IMR-90 (cell line): ENCODE results near the gene CENPF. TPM values are rescaled to one million over a fixed set of nuclear protein-coding genes. Genes with fewer than 3 reads are reported as not detected.
A peak's percentile ranks its signal among the peaks of the same experiment; 100 is the strongest.

Source experiments
- ATAC-seq: fragments of 200-7000 bp; cut with Tn5 transposase; 2 replicates; pipeline ENCODE4 v1.9.1; 2020; ENCODE audit warnings: low read depth, mild to moderate bottlenecking, moderate library complexity
- BruUV-seq: library from RNA; stranded (reverse); fragments of 400-500 nt; replicated peaks from 2 replicates; lab custom pipeline; 2021; lab: Mats Ljungman, UMichigan
- CTCF ChIA-PET: fragments of 300-600 bp; formaldehyde crosslinking; extraction: SDS; loops from one replicate; lab custom pipeline; 2021; ENCODE audit warnings: antibody characterized with exemption; lab: Yijun Ruan, JAX
- POLR2A ChIA-PET: fragments of 300-600 bp; sonication (Branson Sonifier 250); formaldehyde crosslinking; loops from one replicate; lab custom pipeline; 2022; ENCODE audit warnings: antibody characterized with exemption; ENCODE audit not compliant: unreplicated experiment; lab: Charles Lee
- DNase-seq: peaks from one replicate; pipeline ENCODE4 v3.0.0; 2013
- H2AFZ ChIP-seq: replicated peaks from 2 replicates; pipeline ENCODE3; 2013; ENCODE audit warnings: low read length, mild to moderate bottlenecking; ENCODE audit not compliant: poor library complexity
- H2AK5ac ChIP-seq: 2 replicates; pipeline ENCODE4 v1.6.1; 2013; ENCODE audit warnings: low read depth, low read length, inconsistent platforms
- H2AK9ac ChIP-seq: replicated peaks from 2 replicates; pipeline ENCODE3; 2013; ENCODE audit warnings: mild to moderate bottlenecking, low read depth, low read length, moderate library complexity; ENCODE audit not compliant: poor library complexity
- H2BK120ac ChIP-seq: 2 replicates; pipeline ENCODE4 v1.6.1; 2013; ENCODE audit warnings: low read depth, low read length, inconsistent platforms
- H2BK15ac ChIP-seq: 3 replicates; pipeline ENCODE4 v1.6.1; 2013; ENCODE audit warnings: low read depth, low read length, inconsistent platforms
- H2BK20ac ChIP-seq: 2 replicates; pipeline ENCODE4 v1.6.1; 2013; ENCODE audit warnings: low read depth, mild to moderate bottlenecking, inconsistent platforms, low read length, moderate library complexity
- H2BK5ac ChIP-seq: 2 replicates; pipeline ENCODE4 v1.6.1; 2013; ENCODE audit warnings: mild to moderate bottlenecking, low read depth, low read length, inconsistent platforms; ENCODE audit not compliant: poor library complexity, severe bottlenecking
- H3K14ac ChIP-seq: replicated peaks from 2 replicates; pipeline ENCODE4 v1.6.1; 2013; ENCODE audit warnings: low read depth, low read length, inconsistent platforms
- H3K18ac ChIP-seq: 2 replicates; pipeline ENCODE4 v1.6.1; 2013; ENCODE audit warnings: low read depth, low read length, control low read depth
- H3K23ac ChIP-seq: 2 replicates; pipeline ENCODE4 v1.6.1; 2013; ENCODE audit warnings: low read depth, low read length, inconsistent platforms
- H3K27ac ChIP-seq: 2 replicates; pipeline ENCODE4 v1.5.1; 2013; ENCODE audit warnings: mild to moderate bottlenecking, control low read depth, low read length; ENCODE audit not compliant: insufficient read depth
- H3K27me3 ChIP-seq: 2 replicates; pipeline ENCODE4 v1.6.1; 2013; ENCODE audit warnings: low read length; ENCODE audit not compliant: control insufficient read depth, insufficient read depth
- H3K36me3 ChIP-seq: 2 replicates; pipeline ENCODE4 v1.6.1; 2013; ENCODE audit warnings: low read length, mixed read lengths; ENCODE audit not compliant: control insufficient read depth, insufficient read depth
- H3K4ac ChIP-seq: 2 replicates; pipeline ENCODE4 v1.6.1; 2013; ENCODE audit warnings: low read depth, low read length, inconsistent platforms
- H3K4me1 ChIP-seq: 2 replicates; pipeline ENCODE4 v1.6.1; 2013; ENCODE audit warnings: low read length, mixed read lengths; ENCODE audit not compliant: control insufficient read depth, insufficient read depth
- H3K4me2 ChIP-seq: 2 replicates; pipeline ENCODE4 v1.6.1; 2013; ENCODE audit warnings: low read depth, mild to moderate bottlenecking, control low read depth, low read length, moderate library complexity
- H3K4me3 ChIP-seq: 2 replicates; pipeline ENCODE4 v1.5.1; 2013; ENCODE audit warnings: low read depth, mild to moderate bottlenecking, control low read depth, low read length, moderate library complexity; ENCODE audit not compliant: insufficient read depth
- H3K56ac ChIP-seq: 2 replicates; pipeline ENCODE4 v1.6.1; 2013; ENCODE audit warnings: low read length, inconsistent platforms; ENCODE audit not compliant: insufficient read depth; ENCODE audit errors: extremely low read depth
- H3K79me1 ChIP-seq, 2 experiments: 2 replicates each; pipeline ENCODE4 v1.6.1; 2013; ENCODE audit warnings: low read length in 2 of 2, inconsistent platforms in 1 of 2, low read depth in 1 of 2
- H3K9ac ChIP-seq: 2 replicates; pipeline ENCODE4 v1.6.1; 2013; ENCODE audit warnings: low read depth, low read length, control low read depth
- H3K9me1 ChIP-seq: 2 replicates; pipeline ENCODE4 v1.6.1; 2013; ENCODE audit warnings: low read length, inconsistent platforms; ENCODE audit not compliant: insufficient read depth
- H3K9me3 ChIP-seq: 2 replicates; pipeline ENCODE4 v1.6.1; 2013; ENCODE audit warnings: low read length; ENCODE audit not compliant: control insufficient read depth, insufficient read depth
- H4K20me1 ChIP-seq: 2 replicates; pipeline ENCODE4 v1.6.1; 2013; ENCODE audit warnings: low read length, inconsistent platforms; ENCODE audit not compliant: insufficient read depth
- H4K5ac ChIP-seq: 2 replicates; pipeline ENCODE4 v1.6.1; 2013; ENCODE audit warnings: mild to moderate bottlenecking, low read depth, low read length, control low read depth
- H4K8ac ChIP-seq, 2 experiments: 2 replicates each; pipeline ENCODE4 v1.6.1; 2013; ENCODE audit warnings: low read depth in 2 of 2, low read length in 2 of 2, control low read depth in 1 of 2, inconsistent platforms in 1 of 2
- H4K91ac ChIP-seq: 2 replicates; pipeline ENCODE4 v1.6.1; 2013; ENCODE audit warnings: low read depth, low read length, inconsistent platforms; ENCODE audit not compliant: insufficient read depth
- BHLHE40 ChIP-seq: fragments of 150-350 bp; IDR thresholded peaks from 2 replicates; pipeline ENCODE4 v1.6.1; 2016; ENCODE audit warnings: mild to moderate bottlenecking, low read depth, low read length
- CEBPB ChIP-seq: IDR thresholded peaks from 2 replicates; pipeline ENCODE4 v1.6.1; 2012; ENCODE audit warnings: low read depth, low read length, improper control_type of control experiment
- CHD1 ChIP-seq: IDR thresholded peaks from 2 replicates; pipeline ENCODE4 v1.6.1; 2012; ENCODE audit warnings: low read depth, low read length, improper control_type of control experiment
- ELK1 ChIP-seq: fragments of 150-350 bp; IDR thresholded peaks from 2 replicates; pipeline ENCODE4 v1.6.1; 2016; ENCODE audit warnings: low read depth, mild to moderate bottlenecking, low read length, moderate library complexity, borderline replicate concordance
- MAFK ChIP-seq: IDR thresholded peaks from 2 replicates; pipeline ENCODE4 v1.6.1; 2012; ENCODE audit warnings: low read depth, low read length, improper control_type of control experiment
- MAZ ChIP-seq: IDR thresholded peaks from 2 replicates; pipeline ENCODE4 v1.6.1; 2012; ENCODE audit warnings: low read depth, mild to moderate bottlenecking, low read length, improper control_type of control experiment, moderate library complexity, borderline replicate concordance
- NFE2L2 ChIP-seq: fragments of 150-350 bp; IDR thresholded peaks from 2 replicates; pipeline ENCODE4 v1.6.1; 2016; ENCODE audit warnings: low read depth, mild to moderate bottlenecking, low read length
- POLR2A ChIP-seq: IDR thresholded peaks from 2 replicates; pipeline ENCODE4 v1.6.1; 2012; ENCODE audit warnings: mild to moderate bottlenecking, low read depth, low read length
- RAD21 ChIP-seq: IDR thresholded peaks from 2 replicates; pipeline ENCODE4 v1.6.1; 2012; ENCODE audit warnings: low read length, improper control_type of control experiment
- RCOR1 ChIP-seq: IDR thresholded peaks from 2 replicates; pipeline ENCODE4 v1.6.1; 2012; ENCODE audit warnings: mild to moderate bottlenecking, low read length, improper control_type of control experiment; ENCODE audit not compliant: insufficient replicate concordance
- RFX5 ChIP-seq: IDR thresholded peaks from 2 replicates; pipeline ENCODE4 v1.8.0; 2012; ENCODE audit warnings: low read depth, mild to moderate bottlenecking, low read length, moderate library complexity
- SMC3 ChIP-seq: fragments of 150-350 bp; IDR thresholded peaks from 2 replicates; pipeline ENCODE4 v1.6.1; 2016; ENCODE audit warnings: low read depth, mild to moderate bottlenecking, antibody characterized with exemption, low read length, moderate library complexity
- WGBS, 2 experiments: methylation state at CpG; one replicate each; pipeline versions ENCODE4 v1.1.5 to v1.1.7; 2013; ENCODE audit warnings: missing lambda C conversion rate in 2 of 2; ENCODE audit not compliant: insufficient read length in 1 of 2; ENCODE audit errors: extremely low coverage in 2 of 2; 5-methylcytosine and 5-hydroxymethylcytosine counted together
- dilution Hi-C: fragments of 300-500 bp; cut with HindIII; formaldehyde crosslinking; loops from one replicate; pipeline ENCODE4 v1.14.3; 2018; ENCODE audit warnings: low sequenced_read_pairs; ENCODE audit not compliant: unreplicated experiment
- in situ Hi-C: fragments of 300-500 bp; cut with MboI; formaldehyde crosslinking; loops from 3 replicates; pipeline ENCODE4 v1.14.3; 2019; ENCODE audit warnings: low sequenced_read_pairs, inconsistent platforms, mixed read lengths
- intact Hi-C: fragments of 100-400 bp; cut with micrococcal nuclease; formaldehyde crosslinking; loops from 2 replicates; pipeline ENCODE4 v1.10.0; 2022
- polyA plus RNA-seq, 3 experiments: library from polyadenylated mRNA; depleted of rRNA; stranded (reverse); fragments of >200 nt; gene quantifications; 2 replicates each; pipeline ENCODE4 v1.2.3, GENCODE V29; 2012; ENCODE audit warnings: low replicate concordance in 1 of 3
- total RNA-seq: library from RNA; depleted of rRNA; stranded (reverse); fragments of >200 nt; gene quantifications from 2 replicates; pipeline ENCODE4 v1.2.3, GENCODE V29; 2012
- TF ChIP-seq, protein P1 (sequence below): conservative IDR thresholded peaks from 2 replicates; pipeline ENCODE4 v1.5.1; 2012; ENCODE audit warnings: mild to moderate bottlenecking, low read depth, low read length, improper control_type of control experiment
- TF ChIP-seq, protein P2 (sequence below): fragments of 150-350 bp; IDR thresholded peaks from 2 replicates; pipeline ENCODE4 v1.6.1; 2017; ENCODE audit warnings: mild to moderate bottlenecking, antibody characterized with exemption, low read length, low read depth

CENPF gene
- total and polyA plus RNA-seq, 2 of the 4 experiments (the other 2 are of a cell fraction) = 20.9 to 51.8 TPM

DNA sequence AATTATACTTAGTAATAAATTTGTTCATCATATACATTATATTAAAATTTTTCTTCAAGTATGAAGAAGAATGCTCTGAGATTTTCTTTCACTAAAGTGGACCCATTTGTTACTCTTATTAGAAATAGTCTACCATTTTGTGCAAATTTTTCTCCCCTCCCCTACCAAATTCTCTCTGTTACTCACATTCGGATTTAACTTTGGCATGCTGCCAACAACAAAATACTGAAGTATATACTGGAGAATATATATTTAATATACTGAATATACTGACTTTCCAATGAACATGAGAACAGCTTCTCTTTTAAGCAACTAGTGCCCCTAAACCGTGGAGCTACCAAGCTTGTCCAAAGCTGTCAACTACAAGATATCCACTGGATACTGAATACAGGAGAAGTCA is 57.2 kb downstream of the CENPF start:
- in situ Hi-C loops = loop anchor here (5.0 kb wide), 1 partner anchor 487 kb away; no protein-coding TSS in a partner anchor
- Histone ChIP-seq H3K4me2 (peak overlapping the region; percentile 46; the same call in 1 of the 2 replicates), H2BK20ac (peak overlapping the region; percentile 49), H3K56ac (no peak overlapping the region), H3K9ac (no peak overlapping the region), H3K18ac (peak overlapping the region; percentile 91), H2BK5ac (peak overlapping the region; percentile 63), H3K27ac (peak overlapping the region; percentile 70; the same call in 1 of the 2 replicates), H3K36me3 (peaks cover 7% of the 10 kb centered on the region; the same call in 1 of the 2 replicates), H2AFZ (no peak overlapping the region), H2BK15ac (peak overlapping the region; percentile 38; the same call in 1 of the 3 replicates), H3K9me3 (no peaks in the 10 kb centered on the region), H3K27me3 (no peaks in the 10 kb centered on the region), H4K5ac (peak overlapping the region; percentile 47; the same call in 1 of the 2 replicates), H2AK5ac (0 out of 2 replicates have a peak overlapping the region, but pooled peaks have one; percentile 5), H3K4me1 (peaks cover 5% of the 10 kb centered on the region), H3K14ac (no peak overlapping the region; the same call in 1 of the 2 replicates), H2BK120ac (peak overlapping the region; percentile 41; the same call in 1 of the 2 replicates), H3K79me1 (peaks cover 20 to 35% of the 10 kb centered on the region in 2 experiments), H3K23ac (no peak overlapping the region), H3K4me3 (no peak overlapping the region), H2AK9ac (no peak overlapping the region), H4K8ac (peak overlapping the region in 1 of 2 experiments; percentile 49; a peak in 1 of 4 replicates), H3K4ac (no peak overlapping the region; the same call in 1 of the 2 replicates), H3K9me1 (no peaks in the 10 kb centered on the region), H4K91ac (no peak overlapping the region; the same call in 1 of the 2 replicates), H4K20me1 (no peaks in the 10 kb centered on the region)
- WGBS, 2 experiments = no CpG with 5 or more reads among the region's 2 CpGs
- dilution Hi-C loops = loop anchor here (25.0 kb wide), 1 partner anchor 877 kb away; no protein-coding TSS in a partner anchor
- DNase-seq (peak; percentile 19), ATAC-seq (no peak)
- intact Hi-C loops = loop anchor here (2.0 to 10.0 kb wide), 6 partner anchors 147 to 857 kb away; partner anchors contain the start of gene KCNK2
- TF ChIP-seq CHD1 (no peak), RFX5 (no peak), NFE2L2 (no peak), BHLHE40 (no peak), CEBPB (no peak), RAD21 (no peak), MAZ (no peak), ELK1 (no peak), RCOR1 (no peak), POLR2A (no peak), SMC3 (no peak), MAFK (no peak)
- TF ChIP-seq, protein P1, sequence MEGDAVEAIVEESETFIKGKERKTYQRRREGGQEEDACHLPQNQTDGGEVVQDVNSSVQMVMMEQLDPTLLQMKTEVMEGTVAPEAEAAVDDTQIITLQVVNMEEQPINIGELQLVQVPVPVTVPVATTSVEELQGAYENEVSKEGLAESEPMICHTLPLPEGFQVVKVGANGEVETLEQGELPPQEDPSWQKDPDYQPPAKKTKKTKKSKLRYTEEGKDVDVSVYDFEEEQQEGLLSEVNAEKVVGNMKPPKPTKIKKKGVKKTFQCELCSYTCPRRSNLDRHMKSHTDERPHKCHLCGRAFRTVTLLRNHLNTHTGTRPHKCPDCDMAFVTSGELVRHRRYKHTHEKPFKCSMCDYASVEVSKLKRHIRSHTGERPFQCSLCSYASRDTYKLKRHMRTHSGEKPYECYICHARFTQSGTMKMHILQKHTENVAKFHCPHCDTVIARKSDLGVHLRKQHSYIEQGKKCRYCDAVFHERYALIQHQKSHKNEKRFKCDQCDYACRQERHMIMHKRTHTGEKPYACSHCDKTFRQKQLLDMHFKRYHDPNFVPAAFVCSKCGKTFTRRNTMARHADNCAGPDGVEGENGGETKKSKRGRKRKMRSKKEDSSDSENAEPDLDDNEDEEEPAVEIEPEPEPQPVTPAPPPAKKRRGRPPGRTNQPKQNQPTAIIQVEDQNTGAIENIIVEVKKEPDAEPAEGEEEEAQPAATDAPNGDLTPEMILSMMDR = no peak
- TF ChIP-seq, protein P2, sequence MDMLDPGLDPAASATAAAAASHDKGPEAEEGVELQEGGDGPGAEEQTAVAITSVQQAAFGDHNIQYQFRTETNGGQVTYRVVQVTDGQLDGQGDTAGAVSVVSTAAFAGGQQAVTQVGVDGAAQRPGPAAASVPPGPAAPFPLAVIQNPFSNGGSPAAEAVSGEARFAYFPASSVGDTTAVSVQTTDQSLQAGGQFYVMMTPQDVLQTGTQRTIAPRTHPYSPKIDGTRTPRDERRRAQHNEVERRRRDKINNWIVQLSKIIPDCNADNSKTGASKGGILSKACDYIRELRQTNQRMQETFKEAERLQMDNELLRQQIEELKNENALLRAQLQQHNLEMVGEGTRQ = no peak
- BruUV-seq = no TSS peak
- CTCF ChIA-PET = interaction anchor here (0.6 to 2.3 kb wide), 12 partner anchors 10 to 867 kb away, joined by 3 to 21 read pairs (median 4); no protein-coding TSS in a partner anchor
- POLR2A ChIA-PET = interaction anchor here (0.6 kb wide), 1 partner anchor 281 kb away, joined by 4 read pairs; no protein-coding TSS in a partner anchor
